Measurements from ENCODE around the gene SMOC2. TPM values are rescaled to one million over a fixed set of nuclear protein-coding genes. Genes with fewer than 3 reads are reported as not detected.

Gene SMOC2
- total and polyA plus RNA-seq, 2 of the 13 experiments (the other 11 are each of a cell fraction or from before 2014, with no cell fraction given), result not detected

- TF ChIP-seq ZBTB2 (CRISPR knock-in tag; IDR thresholded peaks at IDR 0.05; ENCODE audit: low read depth) (no peak), ZNF557 (CRISPR knock-in tag; IDR thresholded peaks at IDR 0.05) (no peak), POLR2A (IDR thresholded peaks at IDR 0.05; ENCODE audit: insufficient read depth in 1 of 2, low read depth in 2 of 2, low read length in 2 of 2) (no peak), NFKB2 (CRISPR knock-in tag; IDR thresholded peaks at IDR 0.05; ENCODE audit: borderline replicate concordance) (no peak)
Observed at GRCh38 chr6:168716581-168716980, 275.6 kb downstream of the SMOC2 start (continued).

- ChIA-PET POLR2A (no interaction called here), CTCF (ENCODE audit: low intra/inter-chr PET ratio, low total read pairs) (no interaction called here)
- intact Hi-C loops (cut with micrococcal nuclease; ENCODE audit: unreplicated experiment), result no loop called here
- Histone ChIP-seq H3K27me3 (ENCODE audit: control insufficient read depth in 1 of 2, insufficient read depth in 2 of 2, low read length in 2 of 2) (peaks cover 3 to 31% of the 10 kb centered on the region in 2 experiments; a peak in 4 of 5 replicates), H3K4me3 (replicated peaks in 1 of 3; ENCODE audit: insufficient read depth in 1 of 3, low read depth in 2 of 3, low read length in 3 of 3) (no peak overlapping the region), H3K79me2 (ENCODE audit: insufficient read depth, low read length) (no peaks in the 10 kb centered on the region), H3K9ac (ENCODE audit: insufficient read depth, low read depth, low read length) (no peak overlapping the region), H3K4me2 (ENCODE audit: low read depth, low read length) (no peak overlapping the region), H3K9me3 (ENCODE audit: low read length) (no peaks in the 10 kb centered on the region), H3K27ac (ENCODE audit: extremely low read length, insufficient read depth, low read length) (no peak overlapping the region), H3K4me1 (ENCODE audit: insufficient read depth, low read length) (no peaks in the 10 kb centered on the region), H2AFZ (ENCODE audit: low read length) (no peak overlapping the region), H4K20me1 (ENCODE audit: insufficient read depth, low read length) (no peaks in the 10 kb centered on the region), H3K36me3 (replicated peaks in 1 of 2; ENCODE audit: control insufficient read depth in 1 of 2, insufficient read depth in 2 of 2, low read length in 2 of 2) (no peaks in the 10 kb centered on the region)
- in situ Hi-C loops (cut with HindIII; ENCODE audit: extremely low pct_ligation_motif_present, low pct_unique_long_range_greater_than_20kb), result no loop called here
- TF ChIP-seq SRSF1 (optimal IDR thresholded peaks at IDR 0.05; ENCODE audit: low read depth, low read length), result no peak
- TF ChIP-seq ZFP1 (CRISPR knock-in tag; IDR thresholded peaks at IDR 0.05), result no peak
- no peak for TF ChIP-seq HNF4A (CRISPR knock-in tag; IDR thresholded peaks at IDR 0.05)
- no peak for TF ChIP-seq PBX2 (CRISPR knock-in tag; IDR thresholded peaks at IDR 0.05)
- TF ChIP-seq ZNF296 (CRISPR knock-in tag; conservative IDR thresholded peaks at IDR 0.05), result no peak
- TF ChIP-seq KMT2B (CRISPR knock-in tag; IDR thresholded peaks at IDR 0.05), result no peak
- TF ChIP-seq NFE2L1 (CRISPR knock-in tag; IDR thresholded peaks at IDR 0.05; ENCODE audit: borderline replicate concordance), result no peak
- ATAC-seq, result no peak
- DNase-seq (ENCODE audit: low spot score), result no peak
- no peak for FAIRE-seq
- WGBS (ENCODE audit: low lambda C conversion rate), result 30% methylated on average over 18 of the region's 22 CpGs
- BruUV-seq (replicated peaks), result no TSS peak
Observed at GRCh38 chr6:168717491-168717890, 276.5 kb downstream of the SMOC2 start.

Other genes starting within 250 kb of the SMOC2 start
- gene DACT2, start 121.4 kb upstream of the SMOC2 start, total RNA-seq (2016; rRNA removed; fragmentation: Illumina TruSeq; extraction: Trizol), result not detected in 2 replicates
- 0.10 and 0.15 TPM in 2 replicates for gene DACT2, start 121.4 kb upstream of the SMOC2 start, polyA plus RNA-seq (2011; rRNA removed)

All from HepG2 (cell line).